HG03520 (cell line): ENCODE data around the gene FIS1.
A peak's percentile ranks its signal among the peaks of the same experiment; 100 is the strongest.

Experiments
- ATAC-seq: cut with Tn5 transposase; IDR thresholded peaks from one replicate; pipeline ENCODE4 v1.9.1; 2021; ENCODE audit warnings: mild to moderate bottlenecking, moderate library complexity; ENCODE audit not compliant: unreplicated experiment

Gene FIS1

DNA sequence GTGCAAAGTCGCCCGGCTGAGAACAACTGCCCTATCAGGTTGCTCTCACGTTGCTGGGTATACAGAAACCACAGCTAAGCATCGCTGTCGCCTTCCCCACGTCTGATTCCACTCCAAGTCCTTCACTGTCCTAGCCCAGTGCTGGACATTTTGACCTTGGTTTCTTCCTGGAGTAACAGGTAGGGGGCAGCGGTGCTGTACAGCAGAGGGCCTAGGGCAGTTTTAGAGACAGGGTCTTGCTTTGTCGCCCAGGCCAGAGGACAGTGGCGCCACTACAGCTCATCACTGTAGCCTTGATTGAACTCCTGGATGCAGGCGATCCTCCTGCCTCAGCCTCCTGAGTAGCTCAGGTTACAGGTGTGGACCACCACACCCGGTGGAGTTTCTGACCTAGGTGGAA, 9.8 kb downstream of the FIS1 start:
- ATAC-seq: no peak

DNA sequence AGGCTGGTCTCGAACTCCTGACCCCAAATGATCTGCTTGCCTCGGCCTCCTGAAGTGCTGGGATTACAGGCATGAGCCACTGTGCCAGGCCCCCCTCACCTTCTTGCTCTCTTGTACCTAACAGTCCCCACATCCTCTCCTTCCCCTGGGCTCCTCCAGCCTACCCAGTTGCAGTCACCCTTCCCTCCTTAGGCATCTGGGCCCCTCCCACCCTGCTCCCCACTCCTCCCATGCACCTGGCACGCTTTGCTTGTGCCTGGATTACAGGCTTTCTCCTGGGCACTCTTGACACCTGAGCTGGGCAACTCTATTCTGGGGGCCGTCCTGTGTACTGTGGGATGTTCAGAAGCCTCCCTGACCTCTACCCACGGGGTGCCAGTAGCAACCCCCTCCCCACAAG, 10.2 kb downstream of the FIS1 start:
- ATAC-seq: no peak

DNA sequence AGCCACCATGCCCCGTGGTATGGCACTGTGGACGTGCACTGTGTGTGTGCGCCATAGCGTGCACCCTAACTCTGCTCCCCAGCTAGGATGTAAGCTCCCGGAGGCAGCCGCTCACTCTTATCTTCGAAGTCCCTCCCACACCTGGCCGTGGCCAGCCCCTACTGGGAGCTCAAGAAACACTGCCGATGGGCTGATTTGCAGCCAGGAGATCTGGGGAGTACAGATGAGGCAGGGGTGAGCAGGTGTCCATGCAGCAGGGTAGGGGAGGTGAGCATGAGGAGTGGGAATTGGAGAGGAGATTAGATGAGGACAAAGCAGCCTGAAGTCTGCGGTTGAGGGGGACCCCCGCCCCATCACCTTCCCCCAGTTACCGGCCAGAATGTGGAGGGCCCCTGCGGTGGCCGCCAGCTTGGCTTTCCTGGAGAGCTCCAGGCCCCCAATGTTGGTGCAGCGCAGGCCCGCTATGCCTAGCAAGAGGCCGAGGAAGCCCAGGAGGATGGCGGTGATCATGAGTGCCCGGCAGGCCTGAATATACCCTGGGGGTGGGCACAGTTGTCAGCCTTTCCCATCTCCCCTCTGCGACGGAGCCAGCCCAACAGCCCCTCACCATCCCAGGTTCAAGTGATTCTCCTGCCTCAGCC, 10.9 kb downstream of the FIS1 start:
- no peak for ATAC-seq

DNA sequence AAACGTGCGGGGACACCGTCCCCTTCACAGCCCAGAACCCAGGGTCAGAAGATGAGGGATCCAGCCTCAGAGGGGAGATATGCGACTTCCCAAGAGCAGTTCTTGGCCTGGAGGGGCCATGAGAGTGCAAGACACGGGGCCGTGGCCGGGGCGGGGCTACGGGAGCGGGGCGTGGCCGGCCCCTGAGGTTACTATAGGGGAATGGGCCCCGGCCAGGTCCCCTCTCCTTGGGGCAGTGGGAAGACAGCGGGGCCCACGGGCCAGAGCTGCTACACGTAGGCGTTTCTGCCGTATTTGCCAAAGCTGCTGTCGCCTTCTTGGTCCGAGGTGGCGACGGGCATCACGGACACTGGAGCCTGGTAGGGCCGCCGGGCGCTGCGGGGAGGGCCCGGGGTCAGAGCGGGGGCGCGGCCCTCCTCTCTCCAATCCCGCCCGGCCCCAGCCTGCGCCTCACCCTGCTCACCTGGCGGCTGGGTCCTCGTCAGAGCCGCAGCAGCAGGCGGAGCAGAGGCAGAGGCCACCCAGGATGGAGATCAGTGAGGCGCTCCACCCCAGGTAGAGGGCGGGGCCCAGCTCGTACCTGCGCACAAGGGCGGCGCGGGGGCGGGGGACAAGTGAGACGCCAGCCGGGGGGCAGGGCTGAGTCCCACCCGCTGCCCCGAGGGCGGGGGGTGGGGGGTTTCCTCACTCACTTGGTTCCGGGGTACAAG, 12.6 kb downstream of the FIS1 start:
- ATAC-seq: no peak

DNA sequence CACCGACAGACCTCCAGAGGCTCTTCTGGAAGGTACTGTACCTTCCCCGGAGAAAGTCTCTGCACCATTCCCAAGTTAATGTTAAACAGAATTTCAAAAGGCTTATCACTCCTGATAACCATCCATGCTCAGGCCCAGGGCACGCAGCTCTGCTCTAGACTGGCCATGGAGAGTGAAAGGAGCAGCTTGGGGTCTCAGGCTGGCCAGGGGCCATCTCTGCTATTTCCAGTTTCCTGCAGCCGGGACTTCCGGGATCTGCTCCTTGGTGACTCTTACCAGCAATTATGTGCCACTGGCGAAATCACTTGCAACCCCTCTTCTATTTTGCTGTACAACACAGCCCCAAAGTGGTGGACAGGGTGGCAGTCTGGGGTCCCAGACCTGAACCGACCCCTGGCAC, 13.2 kb downstream of the FIS1 start:
- no peak for ATAC-seq

DNA sequence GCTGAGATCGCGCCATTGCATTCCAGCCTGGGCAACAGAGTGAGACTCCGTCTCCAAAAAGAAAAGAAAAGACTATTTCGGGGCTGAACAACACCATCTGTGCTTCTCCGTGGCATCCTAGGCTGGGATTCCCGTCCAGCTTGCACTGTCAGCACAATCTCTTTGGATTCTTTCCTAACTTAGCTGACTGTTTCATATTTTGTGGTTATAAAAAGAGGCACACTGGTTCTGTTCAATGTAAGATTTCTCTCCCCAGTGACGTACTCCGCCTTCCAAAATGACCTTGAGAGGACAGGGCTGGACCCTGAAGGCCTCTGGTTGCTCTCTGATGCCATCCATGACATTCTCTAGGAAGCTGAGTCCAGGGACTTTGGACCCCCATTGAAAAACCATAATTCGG, 18.2 kb downstream of the FIS1 start:
- ATAC-seq: no peak

DNA sequence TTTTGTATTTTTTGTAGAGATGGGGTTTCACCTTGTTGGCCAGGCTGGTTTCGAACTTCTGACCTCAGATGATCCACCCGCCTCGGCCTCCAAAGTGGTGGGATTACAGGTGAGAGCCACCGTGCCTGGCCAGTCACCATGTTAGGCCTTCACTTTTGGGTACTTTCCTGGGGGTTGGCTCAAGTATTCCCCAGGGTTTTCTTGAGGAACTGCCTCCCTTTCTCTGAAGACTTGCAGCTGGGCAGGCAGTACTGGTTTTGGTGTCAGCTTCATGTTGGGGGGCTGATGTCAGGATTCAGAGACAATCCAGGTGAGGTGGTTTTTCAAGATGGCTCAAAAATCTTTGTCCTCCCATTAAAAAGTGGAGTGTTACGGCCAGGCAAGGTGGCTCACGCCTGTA, 19.2 kb downstream of the FIS1 start:
- ATAC-seq: no peak

DNA sequence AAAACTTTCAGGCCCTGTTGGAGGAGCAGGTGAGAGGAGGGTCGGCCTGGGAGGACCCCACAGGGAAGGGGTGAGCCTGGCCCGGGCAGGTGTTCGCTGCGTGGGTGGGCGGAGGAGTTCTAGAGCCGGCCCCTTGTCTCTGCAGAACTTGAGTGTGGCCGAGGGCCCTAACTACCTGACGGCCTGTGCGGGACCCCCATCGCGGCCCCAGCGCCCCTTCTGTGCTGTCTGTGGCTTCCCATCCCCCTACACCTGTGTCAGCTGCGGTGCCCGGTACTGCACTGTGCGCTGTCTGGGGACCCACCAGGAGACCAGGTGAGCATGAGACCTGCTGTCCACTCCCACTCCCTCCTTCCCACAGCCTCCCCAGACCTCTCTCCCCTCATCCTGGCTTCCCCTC, 21.4 kb downstream of the FIS1 start:
- no peak for ATAC-seq

DNA sequence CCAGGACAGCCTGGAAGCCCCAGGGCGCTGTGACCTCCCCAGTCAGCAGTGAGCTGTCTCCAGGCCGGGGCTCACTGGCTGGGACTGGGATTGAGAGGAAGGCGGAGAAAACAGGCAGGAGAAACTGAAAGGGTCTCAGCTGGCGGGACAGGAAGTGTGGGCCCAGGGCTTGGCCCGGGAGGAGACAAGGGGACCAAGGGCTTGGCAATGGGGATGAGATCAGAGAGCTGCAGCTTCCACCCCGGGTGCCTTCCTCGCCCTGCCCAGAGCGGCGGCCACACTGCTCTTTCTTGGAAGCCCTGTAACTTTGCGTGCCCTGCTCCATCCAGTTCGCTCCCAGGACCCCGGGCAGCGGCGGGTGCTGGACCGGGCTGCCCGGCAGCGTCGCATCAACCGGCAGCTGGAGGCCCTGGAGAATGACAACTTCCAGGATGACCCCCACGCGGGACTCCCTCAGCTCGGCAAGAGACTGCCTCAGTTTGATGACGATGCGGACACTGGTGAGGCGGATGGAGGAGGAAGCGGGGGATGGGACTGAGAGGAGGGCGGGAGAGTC, 22.5 kb downstream of the FIS1 start:
- no peak for ATAC-seq

DNA sequence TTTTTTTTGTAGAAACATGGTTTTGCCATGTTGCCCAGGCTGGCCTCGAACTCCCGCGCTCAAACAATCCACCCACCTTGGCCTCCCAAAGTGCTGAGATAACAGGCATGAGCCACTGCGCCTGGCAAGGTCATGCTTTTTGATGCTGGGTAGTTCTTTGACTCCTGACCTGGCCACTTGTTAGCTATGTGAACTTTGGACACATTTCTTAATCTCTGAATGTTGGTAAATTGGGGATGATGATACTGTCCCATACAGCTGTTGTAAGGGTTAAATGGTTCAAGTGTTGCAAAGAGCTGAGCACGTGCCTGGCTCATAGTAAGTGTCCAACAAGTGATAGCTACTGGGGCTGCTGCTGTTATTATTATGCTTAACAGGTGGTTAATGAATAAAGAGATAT, 24.6 kb downstream of the FIS1 start:
- ATAC-seq: no peak

DNA sequence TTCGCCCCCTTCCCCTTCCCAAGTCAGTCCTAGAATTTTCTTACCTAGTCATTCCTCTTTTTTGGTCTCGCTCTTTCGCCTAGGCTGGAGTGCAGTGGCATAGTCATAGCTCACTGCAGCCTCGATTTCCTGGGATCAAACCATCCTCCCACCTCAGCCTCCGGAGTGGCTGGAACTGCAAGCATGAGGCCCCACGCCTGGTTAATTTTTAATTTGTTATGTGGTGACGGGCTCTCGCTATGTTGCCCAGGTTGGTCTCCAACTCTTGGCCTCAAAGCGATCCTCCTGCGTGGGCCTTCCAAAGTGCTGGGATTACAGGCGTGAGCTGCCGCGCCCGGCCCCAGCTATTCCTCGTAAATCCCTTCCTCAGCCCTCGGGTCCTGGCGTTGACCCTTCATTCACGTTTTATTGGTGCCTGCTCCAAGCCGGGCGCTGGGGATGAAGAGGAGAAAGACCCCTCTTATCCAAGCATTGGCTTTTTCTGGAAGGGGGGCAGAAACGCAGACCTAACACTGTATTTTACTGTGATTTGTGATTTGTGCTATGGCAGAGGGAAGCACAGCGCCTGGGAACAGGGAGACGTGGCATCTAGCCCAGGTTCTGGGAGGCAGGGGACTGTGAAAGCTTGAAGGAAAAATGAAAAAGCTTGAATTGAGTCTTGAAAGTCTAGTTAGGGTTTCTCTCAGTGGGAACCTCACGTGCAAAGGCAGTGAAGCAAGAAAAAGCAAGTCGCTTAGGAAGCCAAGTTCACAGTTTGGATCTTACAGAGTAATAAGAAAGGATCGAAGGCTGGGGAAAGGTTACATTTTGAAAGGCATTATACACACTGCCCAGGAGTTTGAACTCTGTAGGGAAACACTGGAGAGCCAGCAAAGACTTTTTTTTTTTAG, 26.4 kb downstream of the FIS1 start:
- no peak for ATAC-seq

DNA sequence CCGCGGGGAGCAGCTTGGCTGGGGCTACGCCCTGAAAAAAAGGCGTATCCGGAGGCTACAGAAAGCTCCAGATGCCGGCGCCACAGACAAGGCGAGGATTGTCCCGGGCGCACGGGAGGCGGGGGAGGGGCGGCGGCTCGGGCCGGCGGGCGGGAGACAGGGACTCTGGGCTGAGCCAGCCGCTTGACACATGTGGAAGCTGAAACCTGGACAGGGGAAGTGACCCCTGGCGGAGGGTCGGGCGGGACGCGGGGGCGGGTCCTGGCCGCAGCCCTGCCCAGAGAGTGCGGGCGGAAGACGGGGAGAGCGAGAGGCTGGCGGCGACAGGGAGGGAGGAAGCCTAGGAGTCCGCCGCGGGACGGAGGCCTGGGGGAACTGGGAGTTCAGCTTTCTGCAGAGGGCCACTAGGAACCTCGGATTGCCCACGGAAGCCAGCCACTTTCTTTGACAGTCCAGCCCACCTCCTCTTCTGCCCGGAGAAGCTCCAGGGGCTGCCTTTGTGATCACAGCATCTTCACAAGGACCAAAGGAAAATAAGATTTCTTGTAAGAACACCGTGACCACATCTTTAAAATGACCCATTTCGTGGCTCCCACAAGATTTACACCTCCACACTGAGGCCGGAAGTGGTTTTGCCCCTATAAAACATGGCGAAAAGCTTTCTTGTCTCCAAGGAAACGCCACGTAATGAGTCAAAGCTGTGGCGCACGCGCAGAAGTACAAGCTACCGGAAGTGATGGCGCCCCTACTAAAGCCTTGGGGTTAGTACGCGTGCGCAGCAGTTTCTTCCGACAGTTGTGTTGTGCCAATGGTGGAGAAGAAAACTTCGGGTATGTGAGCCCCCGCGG, 27.3 kb downstream of the FIS1 start, which contains the start of the genes PLOD3 and ZNHIT1:
TSS of gene PLOD3 (minus strand) at position 194 of the 848 bp plus-strand sequence. CDS start 307 bp downstream, outside the sequence.
TSS of gene ZNHIT1 (plus strand) at position 778 of the 848 bp plus-strand sequence. CDS start at position 809, 31 bp downstream.
- peak; percentile 68 for ATAC-seq

DNA sequence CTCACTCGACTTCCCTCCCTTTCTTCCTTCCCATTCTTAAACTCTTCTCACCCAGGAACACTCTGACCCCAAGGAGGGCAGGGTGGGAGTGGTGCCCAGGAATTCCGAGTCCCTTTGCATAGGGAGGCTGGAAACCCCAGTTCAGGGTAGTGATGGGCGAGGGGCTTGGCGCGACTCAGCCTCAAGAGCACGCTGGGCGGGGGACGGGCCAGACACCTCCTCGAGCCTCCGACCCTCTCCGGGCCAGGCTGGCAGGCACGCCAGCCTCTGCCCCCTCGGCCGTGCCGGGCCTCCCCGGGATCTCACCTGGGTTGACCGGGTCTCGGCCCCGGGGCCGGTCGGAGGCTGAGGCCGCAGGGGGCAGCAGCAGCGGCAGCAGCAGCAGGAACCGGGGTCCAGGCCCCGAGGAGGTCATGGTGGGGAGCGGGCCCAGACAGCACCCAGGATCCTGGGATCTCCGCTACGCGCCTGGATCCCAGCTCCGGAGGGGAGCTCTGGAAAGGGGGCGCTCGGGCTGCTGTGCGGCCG, 28.0 kb downstream of the FIS1 start:
- ATAC-seq: peak; percentile 13

DNA sequence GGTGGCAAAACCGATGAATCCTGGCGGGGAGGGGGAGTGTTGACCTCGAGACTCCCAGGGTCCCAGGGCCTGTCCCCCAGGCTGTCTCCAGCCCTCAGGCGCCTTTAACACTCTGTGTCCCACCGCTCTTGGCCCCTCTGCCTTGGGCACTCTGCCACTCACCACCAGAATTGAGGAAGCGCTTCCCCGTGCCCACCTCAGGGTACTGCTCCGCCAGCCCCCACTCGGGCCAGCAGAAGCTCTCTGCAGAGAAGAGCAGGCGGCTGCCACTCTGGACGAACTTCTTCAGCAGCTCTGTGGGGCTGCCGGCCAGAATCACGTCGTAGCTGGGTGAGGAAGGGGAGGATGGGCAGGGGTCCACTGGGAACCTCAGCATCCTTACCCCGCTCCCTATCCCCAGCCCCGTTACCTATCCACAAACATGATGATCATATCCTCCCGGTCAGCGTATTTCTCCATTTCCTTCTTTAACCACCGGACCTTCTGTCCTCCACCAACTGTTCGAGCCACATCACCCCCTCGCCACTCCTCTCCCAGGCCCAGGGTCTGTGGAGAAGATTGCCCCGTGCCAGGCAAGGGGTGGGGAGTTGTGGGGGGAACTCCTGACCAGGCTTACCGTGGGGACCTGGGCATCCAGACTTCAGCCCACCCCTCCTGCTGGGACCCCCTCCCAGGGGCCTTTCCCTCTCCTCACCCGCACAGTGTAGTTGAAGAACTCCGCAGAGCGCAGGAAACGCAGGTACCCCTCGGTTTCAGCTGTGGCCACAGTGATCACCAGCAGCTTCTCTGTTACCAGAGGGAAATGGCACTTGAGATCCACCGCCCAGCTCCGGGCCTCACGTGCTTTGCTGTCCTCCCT, 28.7 kb downstream of the FIS1 start:
- no peak for ATAC-seq

DNA sequence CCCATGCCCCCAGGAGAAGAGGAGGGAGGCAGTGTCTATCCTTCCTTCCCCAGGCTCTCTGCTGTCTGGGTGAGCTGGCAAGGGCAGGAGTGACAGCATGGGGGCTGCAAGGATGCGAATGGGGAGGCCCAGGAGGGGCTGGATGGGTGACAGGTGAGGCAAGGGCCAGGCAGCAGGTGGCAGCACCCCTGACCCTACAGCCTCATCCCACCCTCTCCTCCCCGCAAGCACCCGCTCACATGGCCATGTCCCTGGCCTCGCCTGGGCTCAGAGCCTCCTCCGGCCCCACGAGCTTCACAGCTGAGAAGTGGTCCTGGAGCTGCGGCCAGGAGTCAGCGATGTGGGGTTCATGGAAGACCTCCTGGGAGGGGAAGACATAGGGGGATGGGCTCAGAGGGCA, 32.9 kb downstream of the FIS1 start:
- ATAC-seq: no peak

DNA sequence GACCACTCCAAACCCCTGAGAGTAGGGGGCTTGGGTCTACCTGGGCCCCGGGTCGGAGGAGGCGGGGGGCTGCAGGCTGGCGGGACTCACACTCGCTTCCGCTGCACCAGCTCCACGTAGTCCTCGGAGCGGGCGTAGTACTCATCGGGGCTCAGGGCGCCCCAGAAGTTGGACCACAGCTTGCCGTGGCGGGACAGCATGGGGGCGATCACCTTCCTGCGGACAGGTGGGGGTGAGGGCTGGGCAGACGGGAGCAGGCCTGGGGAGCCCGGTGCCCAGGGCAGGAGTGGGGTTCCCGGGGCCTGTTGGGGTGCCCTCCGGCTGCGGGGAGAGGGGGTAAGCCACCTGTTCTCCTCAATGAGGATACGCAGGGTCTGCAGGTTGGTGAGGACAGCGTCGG, 33.4 kb downstream of the FIS1 start:
- no peak for ATAC-seq

DNA sequence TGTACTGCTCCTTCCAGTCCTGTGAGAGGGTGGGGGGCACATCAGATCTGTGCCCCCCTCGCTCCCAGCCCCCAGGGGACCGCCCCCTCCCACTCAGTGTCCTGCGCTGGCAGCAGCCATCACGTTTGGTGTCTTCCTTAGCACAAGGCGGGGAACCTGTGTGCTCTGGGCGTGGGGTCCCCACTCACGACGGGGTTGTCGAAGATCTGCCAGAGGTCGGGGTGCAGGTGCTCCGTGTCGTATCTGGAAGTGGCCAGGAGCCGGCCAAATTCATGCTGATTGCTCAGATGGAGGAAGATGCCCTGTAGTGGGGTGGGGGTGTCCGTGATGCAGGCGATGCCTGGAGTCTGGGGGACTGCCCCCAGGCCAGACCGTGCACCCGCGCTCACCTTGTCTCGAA, 34.7 kb downstream of the FIS1 start:
- ATAC-seq: no peak

DNA sequence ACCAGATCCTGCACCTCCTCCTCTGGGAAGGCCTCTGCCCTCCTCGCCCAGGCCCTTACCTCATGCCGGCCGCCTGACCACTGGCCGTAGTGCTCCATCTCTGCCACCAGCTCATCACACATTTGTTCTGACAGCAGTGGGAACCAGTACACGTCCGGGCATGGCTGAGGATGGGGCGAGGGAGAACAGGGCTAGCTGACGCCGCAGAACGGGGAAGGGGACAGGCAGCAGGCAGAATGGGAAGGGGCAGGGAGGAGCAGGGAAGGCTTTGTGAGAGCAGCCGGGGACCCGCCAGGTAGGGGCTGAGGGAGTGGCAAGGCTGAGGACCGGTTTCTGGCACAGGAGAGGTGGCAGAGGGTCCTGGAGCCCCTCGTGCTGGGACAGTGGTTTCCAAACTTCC, 36.1 kb downstream of the FIS1 start:
- ATAC-seq: no peak

DNA sequence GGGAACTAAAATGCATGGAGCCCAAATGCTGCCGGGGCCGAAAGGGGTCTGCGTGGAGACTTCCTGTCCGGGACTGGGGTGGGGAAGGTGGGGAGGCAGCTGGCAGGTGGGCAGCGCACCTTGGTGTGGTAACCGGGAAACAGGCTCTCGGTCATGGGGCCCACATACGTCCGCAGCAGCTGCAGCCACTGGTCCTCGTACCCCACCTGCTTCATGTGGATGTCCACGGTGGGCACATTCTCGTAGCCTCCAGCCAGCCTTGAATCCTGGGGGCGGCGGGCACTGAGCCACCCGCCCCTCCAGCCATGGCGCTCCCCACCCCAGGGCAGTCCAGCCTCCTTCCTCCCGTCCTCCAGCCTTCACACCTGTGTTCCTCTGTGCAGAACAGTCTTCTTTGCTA, 37.4 kb downstream of the FIS1 start:
- no peak for ATAC-seq
